ENCODE data around the gene CDC42BPB. TPM values are rescaled to one million over a fixed set of nuclear protein-coding genes. Genes with fewer than 3 reads are reported as not detected.
A peak's percentile ranks its signal among the peaks of the same experiment; 100 is the strongest.

Gene CDC42BPB
- total RNA-seq, 4 donors from 2014 or later = 80.6 to 157 (median 118) TPM

- DNase-seq = no peak
- Histone ChIP-seq H3K9me3 (no peaks in the 10 kb centered on the region), H3K4me1 (no peaks in the 10 kb centered on the region), H3K36me3 (no peaks in the 10 kb centered on the region), H3K4me3 (no peak overlapping the region), H3K27me3 (no peaks in the 10 kb centered on the region), H3K27ac (no peak overlapping the region)
- no peak for TF ChIP-seq POLR2A (IDR thresholded peaks at IDR 0.05)
- TF ChIP-seq, protein P1, sequence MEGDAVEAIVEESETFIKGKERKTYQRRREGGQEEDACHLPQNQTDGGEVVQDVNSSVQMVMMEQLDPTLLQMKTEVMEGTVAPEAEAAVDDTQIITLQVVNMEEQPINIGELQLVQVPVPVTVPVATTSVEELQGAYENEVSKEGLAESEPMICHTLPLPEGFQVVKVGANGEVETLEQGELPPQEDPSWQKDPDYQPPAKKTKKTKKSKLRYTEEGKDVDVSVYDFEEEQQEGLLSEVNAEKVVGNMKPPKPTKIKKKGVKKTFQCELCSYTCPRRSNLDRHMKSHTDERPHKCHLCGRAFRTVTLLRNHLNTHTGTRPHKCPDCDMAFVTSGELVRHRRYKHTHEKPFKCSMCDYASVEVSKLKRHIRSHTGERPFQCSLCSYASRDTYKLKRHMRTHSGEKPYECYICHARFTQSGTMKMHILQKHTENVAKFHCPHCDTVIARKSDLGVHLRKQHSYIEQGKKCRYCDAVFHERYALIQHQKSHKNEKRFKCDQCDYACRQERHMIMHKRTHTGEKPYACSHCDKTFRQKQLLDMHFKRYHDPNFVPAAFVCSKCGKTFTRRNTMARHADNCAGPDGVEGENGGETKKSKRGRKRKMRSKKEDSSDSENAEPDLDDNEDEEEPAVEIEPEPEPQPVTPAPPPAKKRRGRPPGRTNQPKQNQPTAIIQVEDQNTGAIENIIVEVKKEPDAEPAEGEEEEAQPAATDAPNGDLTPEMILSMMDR (IDR thresholded peaks at IDR 0.05) = no peak
- intact Hi-C loops (cut with DNase I; ENCODE audit: low total_unique reads) = no loop called here
These were observed 7.1 kb upstream of the CDC42BPB start for GRCh38 chr14:103064436-103064835.

DNA sequence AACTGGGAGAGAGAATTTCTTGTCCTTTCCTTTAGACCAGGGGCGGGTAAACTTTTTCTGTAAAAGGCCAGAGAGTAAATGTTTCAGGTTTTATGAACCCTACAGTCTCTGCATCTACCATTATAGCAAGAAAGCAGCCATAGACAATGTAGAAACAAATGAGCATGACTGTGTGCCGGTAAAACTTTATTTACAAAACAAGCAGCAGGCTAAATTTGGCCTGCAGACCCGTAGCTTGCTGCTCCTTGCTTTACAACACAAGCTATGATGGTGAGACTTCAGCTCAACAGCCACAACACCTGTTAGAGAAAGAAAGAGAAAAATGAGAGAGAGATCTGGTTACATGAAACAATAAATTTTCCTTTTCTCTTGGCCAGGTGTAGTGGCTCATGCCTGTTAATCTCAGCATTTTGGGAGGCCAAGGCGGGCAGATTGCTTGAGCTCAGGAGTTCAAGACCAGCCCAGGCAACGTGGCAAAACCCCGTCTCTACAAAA, 4.2 kb upstream of the CDC42BPB start:
- H3K4me1 ChIP-seq = peaks cover 0 to 7% of the 10 kb centered on the region in 2 donors
- no peaks in the 10 kb centered on the region for H3K27me3 ChIP-seq
- no peak overlapping the region for H3K4me3 ChIP-seq
- H3K27ac ChIP-seq = no peak overlapping the region
- no peak for DNase-seq
- intact Hi-C loops (cut with DNase I; ENCODE audit: low total_unique reads) = no loop called here
- H3K9me3 ChIP-seq = no peaks in the 10 kb centered on the region
- no peaks in the 10 kb centered on the region for H3K36me3 ChIP-seq
- no peak for TF ChIP-seq POLR2A (IDR thresholded peaks at IDR 0.05)
- TF ChIP-seq, protein P1 (IDR thresholded peaks at IDR 0.05) = no peak

- intact Hi-C loops (cut with DNase I; ENCODE audit: low total_unique reads) = no loop called here
These were observed 2.2 kb upstream of the CDC42BPB start for GRCh38 chr14:103059556-103059955.

DNA sequence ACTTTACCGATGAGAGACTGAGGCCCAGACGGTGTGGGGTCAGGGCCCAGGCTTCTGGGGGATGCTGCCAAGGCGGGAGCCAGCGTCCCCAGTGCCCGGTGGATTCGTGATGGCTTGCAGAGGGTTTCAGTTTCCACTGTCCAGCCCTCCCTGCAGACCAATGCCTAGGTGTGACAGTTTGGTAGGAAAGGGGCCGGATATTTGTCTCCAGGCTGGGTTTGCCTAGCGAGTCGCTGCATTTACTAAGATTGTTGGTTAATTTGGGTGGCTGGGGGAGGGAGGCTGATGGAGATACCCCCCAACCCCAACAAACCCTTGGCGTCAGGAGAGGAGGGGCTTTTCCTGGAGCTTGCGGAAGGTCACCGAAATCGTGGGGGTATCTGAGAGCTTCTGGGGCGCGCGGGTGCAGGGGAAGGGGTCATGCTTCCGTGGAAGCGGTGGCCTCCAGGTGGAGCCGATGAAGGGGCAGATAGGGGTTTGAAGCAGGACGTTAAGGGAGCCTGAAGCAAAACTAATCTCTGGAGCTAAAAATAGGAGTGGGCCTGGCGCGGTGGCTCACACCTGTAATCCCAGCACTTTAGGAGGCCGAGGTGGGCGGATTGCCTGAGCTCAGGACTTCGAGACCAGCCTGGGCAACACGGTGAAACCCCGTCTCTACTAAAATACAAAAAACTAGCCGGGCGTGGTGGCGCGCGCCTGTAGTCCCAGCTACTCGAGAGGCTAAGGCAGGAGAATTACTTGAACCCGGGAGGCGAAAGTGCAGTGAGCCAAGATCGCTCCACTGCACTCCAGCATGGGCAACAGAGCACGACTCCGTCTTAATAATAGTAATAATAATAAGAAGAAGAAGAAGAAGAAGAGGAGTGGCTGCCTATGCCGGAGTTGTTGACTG, 1.1 kb upstream of the CDC42BPB start:
- Histone ChIP-seq H3K27me3 (no peaks in the 10 kb centered on the region), H3K4me3 (peak overlapping the region; percentile 68 to 76), H3K9me3 (no peaks in the 10 kb centered on the region), H3K36me3 (no peaks in the 10 kb centered on the region), H3K4me1 (peaks cover 6 to 15% of the 10 kb centered on the region in 2 donors), H3K27ac (peak overlapping the region; percentile 79 to 85)
- peak in 1 of 2 donors; percentile 46 for DNase-seq
- no peak for TF ChIP-seq POLR2A (IDR thresholded peaks at IDR 0.05)
- TF ChIP-seq, protein P1 (IDR thresholded peaks at IDR 0.05) = no peak
- intact Hi-C loops (cut with DNase I; ENCODE audit: low total_unique reads) = no loop called here

More at GRCh38 chr14:103059556-103059955, 2.2 kb upstream of the CDC42BPB start:
- H3K4me1 ChIP-seq = peaks cover 6 to 15% of the 10 kb centered on the region in 2 donors
- no peaks in the 10 kb centered on the region for H3K9me3 ChIP-seq
- no peak overlapping the region for H3K4me3 ChIP-seq
- no peaks in the 10 kb centered on the region for H3K27me3 ChIP-seq
- DNase-seq = no peak
- no peak overlapping the region for H3K27ac ChIP-seq
- TF ChIP-seq, protein P1 (IDR thresholded peaks at IDR 0.05) = no peak
- no peak for TF ChIP-seq POLR2A (IDR thresholded peaks at IDR 0.05)
- H3K36me3 ChIP-seq = no peaks in the 10 kb centered on the region

GRCh38 chr14:103057028-103057371, 349 bp downstream of the CDC42BPB start:
- no peaks in the 10 kb centered on the region for H3K9me3 ChIP-seq
- H3K4me3 ChIP-seq = peak overlapping the region; percentile 73 to 95
- DNase-seq = peak in 1 of 2 donors; percentile 36
- TF ChIP-seq, protein P1 (IDR thresholded peaks at IDR 0.05) = no peak
- no peak for TF ChIP-seq POLR2A (IDR thresholded peaks at IDR 0.05)
- intact Hi-C loops (cut with DNase I; ENCODE audit: low total_unique reads) = no loop called here
- no peaks in the 10 kb centered on the region for H3K27me3 ChIP-seq
- peak overlapping the region; percentile 91 to 93 for H3K27ac ChIP-seq
- H3K4me1 ChIP-seq = peaks cover 6 to 15% of the 10 kb centered on the region in 2 donors
- H3K36me3 ChIP-seq = no peaks in the 10 kb centered on the region
